ENCODE data around the gene OTUD7B.
"Not testable (repeated sequence)": the region's sequence is repeated elsewhere in the genome, so short reads cannot be mapped to it uniquely, and the experiment has no call there.

The OTUD7B gene

DNA sequence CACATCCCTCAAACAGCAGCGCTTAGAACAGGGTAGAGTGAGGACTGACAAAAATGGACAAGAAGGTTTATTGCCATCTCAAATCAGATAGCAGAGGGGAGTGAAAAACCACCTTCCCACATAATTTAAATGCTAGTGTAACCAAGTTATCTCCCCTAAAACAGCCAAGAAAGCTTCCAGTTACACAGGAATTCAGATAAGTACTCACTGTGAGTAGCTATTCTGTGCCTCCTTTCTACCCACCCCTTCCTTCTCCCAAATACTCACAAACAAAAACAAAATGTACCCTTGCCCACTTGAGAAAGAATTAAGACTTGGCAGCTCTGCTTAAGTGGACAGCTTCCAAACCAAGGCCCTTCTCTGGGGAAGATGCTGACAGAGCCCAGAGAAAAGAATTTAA lies 9.1 kb downstream of the OTUD7B start:
- DNase-seq: no peak

DNA sequence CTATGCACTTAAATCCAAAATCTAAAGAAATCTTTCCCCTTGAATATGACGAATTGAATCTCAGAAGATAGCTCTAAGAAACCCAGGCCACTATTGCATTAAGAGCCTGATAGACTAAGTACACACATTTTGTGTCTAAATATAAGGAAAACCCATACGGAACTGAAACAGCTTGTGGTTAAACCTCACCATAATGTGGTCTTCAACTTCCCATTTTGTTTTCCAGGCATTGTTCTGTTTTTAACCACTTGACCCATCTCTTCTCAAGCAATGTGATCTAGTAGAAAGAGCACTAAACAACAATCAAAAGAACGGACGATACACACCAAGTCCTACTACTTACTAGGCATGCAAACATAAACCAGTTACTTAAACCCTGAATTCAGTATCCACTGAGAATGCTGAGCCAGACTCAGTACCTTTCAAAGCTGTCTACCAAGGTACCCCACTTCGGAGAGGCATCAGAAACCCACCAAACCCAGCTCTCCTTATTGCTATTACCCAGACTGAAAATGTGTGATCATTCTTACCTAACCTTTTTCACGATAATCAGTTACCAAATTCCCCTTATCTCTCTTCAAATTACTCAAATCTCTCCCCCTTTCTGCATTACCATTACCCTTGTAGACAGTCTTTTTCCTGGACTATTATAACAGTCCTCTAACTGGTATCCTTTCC lies 12.8 kb downstream of the OTUD7B start:
- peak; percentile 44 for DNase-seq

- peak; percentile 44 for DNase-seq
These were observed 14.6 kb downstream of the OTUD7B start for GRCh38 chr1:149995927-149996326.

DNA sequence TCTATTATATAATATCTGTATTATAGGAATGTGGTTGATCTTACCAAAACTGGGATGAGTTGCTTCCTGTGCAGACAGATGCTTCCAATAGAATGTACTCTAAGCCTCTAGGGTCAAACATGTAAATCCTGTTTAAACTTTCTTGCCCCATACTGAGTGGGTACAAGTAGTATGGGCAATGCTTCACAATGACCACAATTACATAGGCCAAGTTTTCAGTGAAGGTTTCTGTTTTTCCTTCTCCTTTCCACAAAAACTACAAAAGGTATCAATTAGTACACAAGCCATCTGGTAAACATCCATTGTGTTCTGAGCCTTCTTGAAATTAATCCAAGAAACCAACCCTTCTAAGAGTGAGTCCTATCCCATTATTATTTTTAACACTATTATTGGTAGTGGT lies 16.8 kb downstream of the OTUD7B start:
- DNase-seq: no peak

GRCh38 chr1:149993181-149993580 lies 17.3 kb downstream of the OTUD7B start:
- DNase-seq: no peak

DNA sequence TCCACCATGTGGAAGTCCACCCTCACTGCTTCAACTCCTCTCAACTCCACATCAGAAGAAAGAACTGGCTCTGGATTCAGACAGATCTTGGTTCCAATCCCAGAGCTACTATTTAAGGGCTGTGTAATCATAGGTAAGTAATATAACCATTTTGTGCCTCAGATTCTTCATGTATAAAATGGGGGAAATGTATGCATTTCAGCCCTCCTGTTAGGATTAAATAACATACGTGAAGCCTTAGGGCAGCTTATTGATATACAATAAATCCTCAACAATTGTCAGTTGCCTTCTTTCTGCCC lies 23.3 kb downstream of the OTUD7B start:
- no peak for DNase-seq

DNA sequence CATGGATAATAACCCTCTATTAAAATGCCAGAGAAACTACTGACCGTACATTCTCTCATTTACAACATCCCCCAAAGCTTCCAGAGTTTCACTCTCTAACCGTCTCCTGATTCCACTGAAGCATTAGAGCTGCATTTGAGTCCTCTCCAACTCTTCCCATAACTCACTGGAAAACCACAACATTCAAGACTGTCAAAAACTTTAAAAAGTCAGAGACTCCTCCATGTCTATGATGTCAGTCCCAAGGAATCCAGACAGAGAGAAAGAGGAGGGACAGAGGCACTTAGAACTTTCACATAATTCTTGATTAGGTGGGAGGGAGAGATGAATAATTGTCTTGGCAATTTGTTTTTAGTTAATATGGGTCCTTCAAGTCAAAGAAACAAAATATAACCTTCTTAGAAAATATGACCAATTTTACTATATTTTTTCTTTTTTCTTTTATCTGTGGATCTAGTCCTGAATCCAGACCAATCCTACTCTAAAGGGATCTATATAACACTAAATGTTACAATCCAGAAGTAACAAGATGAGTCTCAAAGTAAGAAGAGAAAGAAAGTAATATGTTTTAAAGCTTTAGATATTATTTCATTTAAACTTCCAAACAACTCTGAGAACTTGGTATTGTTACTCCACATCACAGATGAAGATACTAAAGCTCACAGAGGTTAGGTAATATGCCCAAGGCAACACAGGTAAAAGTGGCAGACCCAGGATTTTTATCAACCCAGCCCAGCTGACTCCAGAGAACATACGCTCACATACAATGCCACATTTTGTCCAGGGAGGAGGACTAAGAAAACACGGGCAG lies 23.8 kb downstream of the OTUD7B start:
- DNase-seq: no peak

DNA sequence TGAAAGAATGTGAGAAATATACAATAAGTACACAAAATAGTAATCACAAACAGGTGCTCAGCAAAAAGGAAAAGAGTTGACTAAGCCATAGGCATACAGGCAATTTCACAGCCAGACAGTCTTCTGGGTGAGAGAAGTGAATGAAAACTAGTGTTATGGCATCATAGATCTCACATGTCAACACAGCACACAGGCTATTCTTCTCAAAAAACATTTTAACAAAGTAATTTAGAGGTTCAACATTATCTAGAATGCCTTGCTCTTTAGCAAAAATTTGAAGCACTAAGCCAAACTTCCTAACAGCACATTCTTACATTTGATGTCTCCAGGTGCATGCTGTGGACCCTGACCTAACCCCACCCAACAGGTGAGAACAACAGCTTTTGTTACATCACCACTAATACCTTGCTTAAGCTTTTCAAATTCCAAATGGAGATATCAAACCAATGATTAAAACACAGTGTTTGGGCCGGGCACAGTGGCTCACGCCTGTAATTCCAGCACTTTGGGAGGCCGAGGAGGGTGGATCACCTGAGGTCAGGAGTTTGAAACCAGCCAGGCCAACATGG lies 30.5 kb downstream of the OTUD7B start:
- no peak for DNase-seq

- no peak for DNase-seq
These were observed 31.1 kb downstream of the OTUD7B start for GRCh38 chr1:149979245-149979971.

GRCh38 chr1:149978547-149979023 lies 31.9 kb downstream of the OTUD7B start:
- no peak for DNase-seq

DNA sequence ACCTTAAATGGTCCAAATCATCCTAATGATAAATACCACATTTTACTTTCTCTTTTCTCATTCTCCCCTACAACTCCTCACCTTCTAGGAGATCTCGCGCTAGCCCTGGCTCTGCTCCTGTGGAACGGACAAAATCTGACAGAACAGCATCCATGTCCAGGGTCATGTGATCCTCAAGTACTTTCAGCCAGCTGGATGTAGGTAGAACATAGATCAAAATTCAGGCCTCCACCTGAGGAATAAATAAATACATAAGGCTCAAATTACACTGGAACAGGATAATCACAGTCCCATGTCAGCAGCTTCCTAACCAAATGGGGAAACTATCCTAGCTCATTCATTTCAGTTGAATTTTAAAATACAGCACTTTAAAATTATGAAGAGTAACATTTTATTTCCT lies 33.2 kb downstream of the OTUD7B start:
- DNase-seq: no peak

DNA sequence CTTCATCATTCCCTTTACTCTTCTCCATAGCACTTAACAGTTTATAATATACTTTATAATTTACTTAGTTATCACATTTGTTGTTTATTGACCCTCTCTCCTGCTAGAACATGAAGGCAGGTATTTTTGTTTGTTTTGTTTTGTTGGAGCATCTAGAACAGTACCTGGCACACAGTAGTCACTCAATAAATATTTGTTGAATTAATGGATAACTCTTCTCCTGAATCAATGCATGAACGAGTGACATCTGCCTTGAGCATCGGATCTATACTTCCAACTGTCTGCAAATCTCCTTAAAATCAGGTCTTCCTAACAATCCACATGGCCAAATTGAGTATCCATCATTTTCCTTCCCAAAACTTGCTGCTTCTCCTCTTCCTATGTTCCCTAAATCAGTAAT lies 38.0 kb downstream of the OTUD7B start:
- no peak for DNase-seq

- no peak for DNase-seq
These were observed 42.9 kb downstream of the OTUD7B start for GRCh38 chr1:149967646-149968045.

- DNase-seq: no peak
These were observed 43.5 kb downstream of the OTUD7B start for GRCh38 chr1:149967041-149967440.

DNA sequence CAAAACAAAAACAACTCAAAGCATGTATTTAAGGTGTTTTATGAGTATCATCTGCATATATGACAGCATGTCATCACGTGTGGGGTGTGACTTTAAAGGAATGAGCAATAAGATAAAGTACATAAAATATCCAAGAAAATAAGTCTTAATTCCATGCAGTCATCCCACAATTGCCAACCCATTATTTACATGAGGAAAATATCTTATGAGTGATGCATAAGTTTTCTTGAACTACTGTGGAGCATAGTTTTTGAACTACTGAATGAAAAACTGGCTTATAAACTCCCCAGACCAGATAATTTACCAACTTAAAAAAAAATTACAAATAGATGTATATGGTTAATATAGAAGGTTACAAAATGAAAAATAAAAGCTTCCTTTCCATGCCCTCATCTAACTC lies 44.1 kb downstream of the OTUD7B start:
- DNase-seq: no peak

GRCh38 chr1:149965440-149965839 lies 45.1 kb downstream of the OTUD7B start:
- peak; percentile 20 for DNase-seq

- no peak for DNase-seq
These were observed 47.2 kb downstream of the OTUD7B start for GRCh38 chr1:149963358-149963757.

- no peak for DNase-seq
These were observed 47.8 kb downstream of the OTUD7B start for GRCh38 chr1:149962736-149963135.

DNA sequence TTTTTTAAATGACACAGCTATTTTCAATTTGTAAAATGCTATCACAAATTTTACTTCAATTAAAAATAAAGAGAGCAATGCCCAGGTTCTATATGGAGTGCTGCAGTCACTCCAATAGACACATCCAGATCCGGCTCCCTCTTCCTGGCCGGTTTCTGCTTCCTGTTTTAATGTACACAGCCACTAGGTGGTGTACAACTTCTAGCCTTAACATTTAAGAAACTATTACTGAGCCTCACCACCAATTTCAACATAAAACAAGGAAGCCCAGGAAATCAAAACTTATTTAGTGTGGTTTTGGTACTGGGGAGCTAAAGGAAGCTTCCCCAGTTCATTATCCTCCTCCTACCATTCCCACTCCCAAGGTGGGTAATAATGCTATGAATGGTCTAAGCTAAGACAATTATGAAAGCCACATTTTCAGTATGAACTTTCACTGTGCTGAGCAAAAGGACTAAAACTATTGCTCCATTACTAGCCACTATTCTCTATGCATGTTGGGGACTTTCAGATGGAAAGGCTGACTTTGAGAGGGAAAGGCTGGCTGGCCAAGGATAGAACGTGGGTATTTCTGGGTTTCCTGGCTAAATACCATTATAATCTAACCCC lies 48.4 kb downstream of the OTUD7B start:
- peak; percentile 71 for DNase-seq

DNA sequence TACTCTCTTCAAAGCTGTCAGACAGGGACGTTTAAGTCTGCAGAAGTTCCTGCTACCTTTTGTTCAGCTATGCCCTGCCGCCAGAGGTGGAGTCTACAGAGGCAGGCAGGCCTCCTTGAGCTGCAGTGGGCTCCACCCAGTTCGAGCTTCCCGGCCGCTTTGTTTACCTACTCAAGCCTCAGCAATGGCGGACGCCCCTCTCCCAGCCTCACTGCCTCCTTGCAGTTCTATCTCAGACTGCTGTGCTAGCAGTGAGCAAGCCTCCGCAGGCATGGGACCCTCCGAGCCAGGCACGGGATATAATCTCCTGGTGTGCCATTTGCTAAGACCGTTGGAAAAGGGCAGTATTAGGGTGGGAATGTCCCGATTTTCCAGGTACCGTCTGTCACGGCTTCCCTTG lies 53.0 kb downstream of the OTUD7B start:
- DNase-seq: not testable (repeated sequence)

GRCh38 chr1:149949911-149950310 lies 60.6 kb downstream of the OTUD7B start:
- no peak for DNase-seq

GRCh38 chr1:149945206-149945605 lies 65.3 kb downstream of the OTUD7B start:
- no peak for DNase-seq

DNA sequence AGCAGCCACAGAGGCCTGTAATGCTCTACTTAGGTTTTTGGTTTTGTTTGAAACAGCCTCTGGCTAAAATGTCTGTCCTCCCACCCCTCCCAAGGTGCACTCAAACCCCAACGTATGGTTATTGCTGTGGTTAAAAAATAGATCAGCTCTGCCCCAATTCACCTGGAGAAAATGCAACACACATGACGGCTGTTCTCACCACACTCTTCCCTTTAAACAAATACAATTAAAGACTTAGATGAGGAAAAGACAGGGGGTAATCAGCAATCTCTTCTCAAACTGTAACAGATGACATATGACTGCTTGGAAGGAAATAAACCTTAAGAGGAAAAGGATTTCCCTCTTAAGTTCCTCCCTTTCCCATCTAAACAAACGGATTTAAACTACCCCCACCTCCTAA lies 67.6 kb downstream of the OTUD7B start:
- DNase-seq: no peak

Measured in activated CD4-positive, alpha-beta T cell treated with anti-CD3 and anti-CD28 coated beads, Interleukin-2, Interleukin-6, amounts not matched to agents 100 ng/mL and 50 ng/mL, durations not matched to agents 16 hours and 8 hours (primary cell).